ENCODE data around the gene STAC.

STAC gene

GRCh38 chr3:36408146-36408545, 27.8 kb downstream of the STAC start:
- no peak overlapping the region for H3K4me3 ChIP-seq (ENCODE audit: low read depth, low read length)
- no peak for TF ChIP-seq CTCF (IDR thresholded peaks at IDR 0.05; ENCODE audit: borderline replicate concordance, insufficient read depth, low read depth, low read length)

- H3K4me3 ChIP-seq (ENCODE audit: low read depth, low read length): no peak overlapping the region
- TF ChIP-seq CTCF (IDR thresholded peaks at IDR 0.05; ENCODE audit: borderline replicate concordance, insufficient read depth, low read depth, low read length): no peak
These were observed 29.6 kb downstream of the STAC start for GRCh38 chr3:36409862-36410261.

GRCh38 chr3:36411587-36411986, 31.3 kb downstream of the STAC start:
- no peak overlapping the region for H3K4me3 ChIP-seq (ENCODE audit: low read depth, low read length)
- TF ChIP-seq CTCF (IDR thresholded peaks at IDR 0.05; ENCODE audit: borderline replicate concordance, insufficient read depth, low read depth, low read length): no peak

- no peak for TF ChIP-seq CTCF (IDR thresholded peaks at IDR 0.05; ENCODE audit: borderline replicate concordance, insufficient read depth, low read depth, low read length)
- no peak overlapping the region for H3K4me3 ChIP-seq (ENCODE audit: low read depth, low read length)
These were observed 36.3 kb downstream of the STAC start for GRCh38 chr3:36416599-36416998.

- H3K4me3 ChIP-seq (ENCODE audit: low read depth, low read length): no peak overlapping the region
- TF ChIP-seq CTCF (IDR thresholded peaks at IDR 0.05; ENCODE audit: borderline replicate concordance, insufficient read depth, low read depth, low read length): no peak
These were observed 36.9 kb downstream of the STAC start for GRCh38 chr3:36417237-36417636.

GRCh38 chr3:36418296-36418695, 38.0 kb downstream of the STAC start:
- TF ChIP-seq CTCF (IDR thresholded peaks at IDR 0.05; ENCODE audit: borderline replicate concordance, insufficient read depth, low read depth, low read length): no peak
- H3K4me3 ChIP-seq (ENCODE audit: low read depth, low read length): no peak overlapping the region

- no peak for TF ChIP-seq CTCF (IDR thresholded peaks at IDR 0.05; ENCODE audit: borderline replicate concordance, insufficient read depth, low read depth, low read length)
- no peak overlapping the region for H3K4me3 ChIP-seq (ENCODE audit: low read depth, low read length)
These were observed 48.1 kb downstream of the STAC start for GRCh38 chr3:36428445-36428844.
